ENCODE data around the gene ZBTB49.

ZBTB49 gene

GRCh38 chr4:4302001-4302400 lies 11.9 kb downstream of the ZBTB49 start:
- no peak for DNase-seq (ENCODE audit: extremely low read depth, low read depth)
- TF ChIP-seq CTCF (IDR thresholded peaks at IDR 0.05; ENCODE audit: low read depth, low read length) = no peak

- TF ChIP-seq CTCF (IDR thresholded peaks at IDR 0.05; ENCODE audit: low read depth, low read length) = no peak
- DNase-seq (ENCODE audit: extremely low read depth, low read depth) = no peak
These were observed 12.4 kb downstream of the ZBTB49 start for GRCh38 chr4:4302416-4302815.

DNA sequence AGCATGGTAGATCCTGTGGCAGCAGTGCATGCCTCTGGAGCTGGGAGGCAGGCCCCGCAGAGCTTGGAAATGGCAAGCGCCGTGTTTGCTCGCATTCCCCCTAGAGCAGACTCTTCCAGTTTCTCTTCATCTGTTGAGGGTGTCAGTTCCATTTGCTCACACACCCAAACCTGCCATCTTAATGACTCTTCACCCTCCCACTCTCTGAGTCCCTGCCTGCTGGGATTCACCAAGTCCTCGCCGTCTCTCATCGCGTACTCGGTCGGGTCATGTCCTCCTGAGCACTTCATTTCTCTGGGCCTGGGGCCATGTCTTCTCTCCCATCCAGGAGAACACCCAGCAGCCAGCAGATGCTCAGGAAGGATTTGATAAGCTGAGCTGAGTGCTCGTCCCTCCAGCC lies 16.9 kb downstream of the ZBTB49 start:
- no peak for DNase-seq (ENCODE audit: extremely low read depth, low read depth)
- TF ChIP-seq CTCF (IDR thresholded peaks at IDR 0.05; ENCODE audit: low read depth, low read length) = no peak

DNA sequence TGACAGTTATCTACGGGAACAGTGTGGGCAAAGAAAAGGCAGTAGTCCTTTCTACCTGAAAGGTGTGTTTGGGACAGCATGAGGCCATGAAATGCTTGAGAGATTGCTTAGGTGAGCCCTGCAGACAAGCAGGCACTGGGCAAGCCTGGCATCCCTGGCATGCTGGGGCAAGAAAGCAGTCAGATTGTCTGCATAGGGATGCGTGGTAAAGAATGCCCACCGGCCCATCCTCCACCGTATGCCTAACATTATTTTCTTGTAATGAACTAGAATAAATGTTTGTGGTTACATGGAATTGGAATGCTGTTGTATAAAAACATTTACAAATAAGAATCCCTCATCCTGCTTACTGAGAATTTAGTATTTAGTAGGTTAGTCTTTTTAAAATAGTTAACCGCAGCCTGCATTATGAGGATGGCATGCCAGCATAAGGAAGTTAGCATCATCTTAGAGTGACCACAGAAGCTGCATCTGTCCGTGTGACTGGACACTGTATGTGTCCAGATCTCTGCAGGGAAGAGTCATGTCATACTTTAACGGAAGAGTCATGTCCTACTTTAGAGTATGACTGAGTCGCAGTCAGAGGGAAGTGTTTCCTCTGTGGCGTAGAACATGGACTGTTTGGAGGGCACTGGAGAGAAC lies 18.9 kb downstream of the ZBTB49 start:
- DNase-seq (ENCODE audit: extremely low read depth, low read depth) = no peak
- TF ChIP-seq CTCF (IDR thresholded peaks at IDR 0.05; ENCODE audit: low read depth, low read length) = no peak

DNA sequence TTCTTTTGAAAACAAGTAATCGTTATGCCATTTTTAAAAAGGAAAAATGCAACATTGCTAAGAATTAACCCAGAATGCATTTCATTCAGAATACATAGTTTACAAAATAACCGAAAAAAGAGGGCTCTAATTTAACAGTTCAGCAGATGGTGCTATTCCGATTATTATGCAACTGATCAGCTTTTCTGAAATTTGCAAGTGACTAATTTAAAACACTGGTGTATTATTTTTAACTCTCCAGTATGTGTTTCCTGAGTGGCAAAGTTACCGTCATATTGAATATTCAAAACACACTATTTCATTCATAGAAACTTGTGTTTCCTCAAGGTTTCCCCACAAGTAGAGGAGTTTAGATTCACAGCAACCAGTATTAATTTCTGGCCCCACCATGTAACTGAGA lies 21.1 kb downstream of the ZBTB49 start:
- DNase-seq (ENCODE audit: extremely low read depth, low read depth) = no peak
- no peak for TF ChIP-seq CTCF (IDR thresholded peaks at IDR 0.05; ENCODE audit: low read depth, low read length)

DNA sequence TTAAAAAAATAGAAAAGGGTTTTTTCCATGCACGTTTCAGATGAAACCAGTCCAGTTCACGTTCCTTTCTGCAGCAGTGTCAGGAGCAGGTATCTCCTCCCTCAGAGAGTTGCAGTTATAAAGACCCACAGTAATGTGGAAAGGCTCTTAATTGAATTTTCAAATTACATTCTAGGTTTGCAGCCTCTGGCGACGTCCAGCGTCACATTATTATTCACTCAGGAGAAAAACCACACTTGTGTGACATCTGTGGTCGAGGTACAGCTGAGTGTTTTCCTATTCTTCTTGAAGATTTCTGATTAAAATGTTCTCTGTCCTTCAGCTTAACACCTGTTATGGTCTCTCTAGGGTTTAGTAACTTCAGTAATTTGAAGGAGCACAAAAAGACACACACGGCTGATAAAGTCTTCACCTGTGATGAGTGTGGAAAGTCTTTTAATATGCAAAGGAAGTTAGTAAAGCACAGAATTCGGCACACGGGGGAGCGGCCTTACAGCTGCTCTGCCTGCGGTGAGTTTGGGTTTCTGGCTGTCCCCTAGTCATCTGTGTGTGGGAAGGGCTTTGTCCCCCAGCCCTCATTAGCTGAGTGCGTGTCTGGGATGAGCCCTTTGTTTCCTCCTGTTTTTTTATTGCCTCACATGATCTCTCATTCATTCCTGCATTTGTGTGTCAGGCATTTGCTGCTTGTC lies 25.6 kb downstream of the ZBTB49 start:
- DNase-seq (ENCODE audit: extremely low read depth, low read depth) = no peak
- no peak for TF ChIP-seq CTCF (IDR thresholded peaks at IDR 0.05; ENCODE audit: low read depth, low read length)

DNA sequence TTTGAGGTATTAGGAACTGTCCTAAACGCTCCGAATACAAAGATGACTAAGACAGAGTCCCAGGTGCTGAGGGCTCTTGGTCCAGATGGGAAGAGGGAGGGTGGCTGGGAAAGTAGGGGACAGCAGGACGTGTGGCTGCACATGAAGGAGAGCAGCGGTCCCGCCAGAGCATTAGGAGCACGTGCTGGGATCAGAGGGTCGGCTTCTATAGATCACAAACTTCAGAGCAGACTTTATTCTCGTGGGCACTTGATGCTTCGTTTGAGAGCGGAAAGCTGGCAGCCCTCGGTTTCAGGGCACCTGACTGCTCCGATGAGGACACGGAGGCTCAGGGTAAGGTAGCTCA lies 26.1 kb downstream of the ZBTB49 start:
- TF ChIP-seq CTCF (IDR thresholded peaks at IDR 0.05; ENCODE audit: low read depth, low read length) = no peak

More for the DNA sequence above, 26.1 kb downstream of the ZBTB49 start:
- DNase-seq (ENCODE audit: extremely low read depth, low read depth) = no peak

Data from AG09319 (cell line).